Panc1 (cell line): ENCODE data around the gene CD38. TPM values are rescaled to one million over a fixed set of nuclear protein-coding genes. Genes with fewer than 3 reads are reported as not detected.

Experiments
- ATAC-seq: fragments of 200-7000 bp; cut with Tn5 transposase; 2 replicates; pipeline ENCODE4 v1.9.1; 2020; ENCODE audit warnings: mild to moderate bottlenecking, moderate library complexity
- BruUV-seq: library from RNA; stranded (reverse); fragments of 400-500 nt; replicated peaks from 2 replicates; lab custom pipeline; 2021; lab: Mats Ljungman, UMichigan
- CTCF ChIA-PET: fragments of 300-600 bp; sonication (Branson Sonifier 250); formaldehyde crosslinking; loops from one replicate; lab custom pipeline; 2022; ENCODE audit warnings: antibody characterized with exemption; lab: Charles Lee
- POLR2A ChIA-PET: fragments of 300-600 bp; sonication (Branson Sonifier 250); formaldehyde crosslinking; loops from one replicate; lab custom pipeline; 2022; ENCODE audit warnings: antibody characterized with exemption; lab: Charles Lee
- DNase-seq: peaks from one replicate; pipeline ENCODE4 v3.0.0-alpha.2; 2010; ENCODE audit warnings: low read depth, low spot score
- H3K27ac ChIP-seq: 2 replicates; pipeline ENCODE4 v1.5.1; 2011; ENCODE audit warnings: mild to moderate bottlenecking, low read length, inconsistent platforms
- H3K27me3 ChIP-seq: fragments of 200-500 bp; sonication (Bioruptor generic); 2 replicates; pipeline ENCODE4 v1.6.0; 2014; ENCODE audit warnings: low read length, inconsistent platforms; ENCODE audit not compliant: control insufficient read depth, insufficient read depth
- H3K36me3 ChIP-seq: fragments of 200-500 bp; sonication (Bioruptor generic); 2 replicates; pipeline ENCODE4 v1.5.1; 2014; ENCODE audit warnings: inconsistent platforms, mild to moderate bottlenecking, low read length, moderate library complexity; ENCODE audit not compliant: control insufficient read depth, insufficient read depth
- H3K4me1 ChIP-seq: 2 replicates; pipeline ENCODE4 v1.5.1; 2011; ENCODE audit warnings: inconsistent platforms, mild to moderate bottlenecking, low read length, moderate library complexity; ENCODE audit not compliant: control insufficient read depth, insufficient read depth
- H3K4me3 ChIP-seq, 2 experiments: 2 replicates each; pipeline ENCODE4 v1.5.1; 2011 to 2012; ENCODE audit warnings: low read depth in 2 of 2, low read length in 2 of 2, mild to moderate bottlenecking in 2 of 2, inconsistent platforms in 1 of 2, moderate library complexity in 1 of 2
- H3K9me3 ChIP-seq: fragments of 200-500 bp; sonication (Bioruptor generic); 2 replicates; pipeline ENCODE4 v1.5.1; 2014; ENCODE audit warnings: low read depth, mild to moderate bottlenecking, inconsistent platforms, low read length, moderate library complexity; ENCODE audit not compliant: control insufficient read depth, insufficient read depth
- POLR2AphosphoS5 ChIP-seq: IDR thresholded peaks from 2 replicates; pipeline ENCODE4 v1.6.1; 2012; ENCODE audit warnings: mild to moderate bottlenecking, low read depth, low read length, moderate library complexity
- SIN3A ChIP-seq: IDR thresholded peaks from 2 replicates; pipeline ENCODE4 v1.6.1; 2012; ENCODE audit warnings: low read depth, mild to moderate bottlenecking, low read length, moderate library complexity, borderline replicate concordance; ENCODE audit not compliant: insufficient read depth
- TCF7L2 ChIP-seq: IDR thresholded peaks from 2 replicates; pipeline ENCODE4 v1.6.1; 2011; ENCODE audit warnings: mild to moderate bottlenecking, low read depth, low read length, inconsistent platforms
- in situ Hi-C: cut with HindIII; loops from 2 replicates; pipeline ENCODE4 v1.10.0; 2016; ENCODE audit warnings: low sequenced_read_pairs, low pct_unique_long_range_greater_than_20kb
- intact Hi-C: fragments of 100-400 bp; cut with micrococcal nuclease; formaldehyde crosslinking; loops from one replicate; pipeline ENCODE4 v1.10.0; 2022; ENCODE audit not compliant: unreplicated experiment
- total RNA-seq: library from RNA; stranded (reverse); gene quantifications from one replicate; pipeline ENCODE4 v1.2.1, GENCODE V29; 2021; ENCODE audit not compliant: unreplicated experiment
- TF ChIP-seq, protein P1 (sequence below): fragments of 450-650 bp; IDR thresholded peaks from 2 replicates; pipeline ENCODE4 v1.5.1; 2017; ENCODE audit warnings: mild to moderate bottlenecking
- TF ChIP-seq, protein P2 (sequence below), 2 experiments: IDR thresholded peaks; 2 replicates each; pipeline ENCODE4 v1.6.1; 2011 to 2012; ENCODE audit warnings: low read depth in 2 of 2, control low read depth in 1 of 2, low read length in 1 of 2, mild to moderate bottlenecking in 1 of 2, moderate library complexity in 1 of 2; ENCODE audit not compliant: insufficient read depth in 1 of 2

The CD38 gene
- total RNA-seq, 1 experiment from 2014 or later = 0.15 TPM

DNA sequence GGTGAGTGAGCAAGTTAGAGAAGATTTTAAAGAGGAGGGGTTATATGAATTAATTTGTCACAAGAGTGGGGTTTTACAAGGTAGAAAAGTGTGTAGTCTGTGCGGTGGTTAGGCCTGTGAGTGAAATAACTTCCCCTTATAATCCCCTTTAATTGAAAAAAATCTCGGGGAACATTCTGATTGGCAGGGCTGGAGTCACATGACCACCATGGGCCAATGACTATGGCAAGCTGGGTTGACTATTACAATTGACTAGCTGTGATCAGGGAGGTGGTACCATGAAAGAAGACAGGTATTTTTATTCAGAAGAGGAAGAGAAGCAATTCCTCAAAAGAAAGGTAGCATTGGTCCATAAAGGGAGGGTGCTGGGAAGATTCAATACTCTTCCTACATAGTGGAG, 27.0 kb upstream of the CD38 start:
- Histone ChIP-seq H3K9me3 (no peaks in the 10 kb centered on the region), H3K27ac (no peak overlapping the region), H3K4me3 (no peak overlapping the region), H3K36me3 (no peaks in the 10 kb centered on the region), H3K27me3 (no peaks in the 10 kb centered on the region), H3K4me1 (no peaks in the 10 kb centered on the region)
- intact Hi-C loops = no loop called here
- CTCF ChIA-PET = no interaction called here
- TF ChIP-seq, protein P1, sequence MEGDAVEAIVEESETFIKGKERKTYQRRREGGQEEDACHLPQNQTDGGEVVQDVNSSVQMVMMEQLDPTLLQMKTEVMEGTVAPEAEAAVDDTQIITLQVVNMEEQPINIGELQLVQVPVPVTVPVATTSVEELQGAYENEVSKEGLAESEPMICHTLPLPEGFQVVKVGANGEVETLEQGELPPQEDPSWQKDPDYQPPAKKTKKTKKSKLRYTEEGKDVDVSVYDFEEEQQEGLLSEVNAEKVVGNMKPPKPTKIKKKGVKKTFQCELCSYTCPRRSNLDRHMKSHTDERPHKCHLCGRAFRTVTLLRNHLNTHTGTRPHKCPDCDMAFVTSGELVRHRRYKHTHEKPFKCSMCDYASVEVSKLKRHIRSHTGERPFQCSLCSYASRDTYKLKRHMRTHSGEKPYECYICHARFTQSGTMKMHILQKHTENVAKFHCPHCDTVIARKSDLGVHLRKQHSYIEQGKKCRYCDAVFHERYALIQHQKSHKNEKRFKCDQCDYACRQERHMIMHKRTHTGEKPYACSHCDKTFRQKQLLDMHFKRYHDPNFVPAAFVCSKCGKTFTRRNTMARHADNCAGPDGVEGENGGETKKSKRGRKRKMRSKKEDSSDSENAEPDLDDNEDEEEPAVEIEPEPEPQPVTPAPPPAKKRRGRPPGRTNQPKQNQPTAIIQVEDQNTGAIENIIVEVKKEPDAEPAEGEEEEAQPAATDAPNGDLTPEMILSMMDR = no peak
- TF ChIP-seq SIN3A (no peak), POLR2AphosphoS5 (no peak), TCF7L2 (no peak)
- TF ChIP-seq, protein P2, sequence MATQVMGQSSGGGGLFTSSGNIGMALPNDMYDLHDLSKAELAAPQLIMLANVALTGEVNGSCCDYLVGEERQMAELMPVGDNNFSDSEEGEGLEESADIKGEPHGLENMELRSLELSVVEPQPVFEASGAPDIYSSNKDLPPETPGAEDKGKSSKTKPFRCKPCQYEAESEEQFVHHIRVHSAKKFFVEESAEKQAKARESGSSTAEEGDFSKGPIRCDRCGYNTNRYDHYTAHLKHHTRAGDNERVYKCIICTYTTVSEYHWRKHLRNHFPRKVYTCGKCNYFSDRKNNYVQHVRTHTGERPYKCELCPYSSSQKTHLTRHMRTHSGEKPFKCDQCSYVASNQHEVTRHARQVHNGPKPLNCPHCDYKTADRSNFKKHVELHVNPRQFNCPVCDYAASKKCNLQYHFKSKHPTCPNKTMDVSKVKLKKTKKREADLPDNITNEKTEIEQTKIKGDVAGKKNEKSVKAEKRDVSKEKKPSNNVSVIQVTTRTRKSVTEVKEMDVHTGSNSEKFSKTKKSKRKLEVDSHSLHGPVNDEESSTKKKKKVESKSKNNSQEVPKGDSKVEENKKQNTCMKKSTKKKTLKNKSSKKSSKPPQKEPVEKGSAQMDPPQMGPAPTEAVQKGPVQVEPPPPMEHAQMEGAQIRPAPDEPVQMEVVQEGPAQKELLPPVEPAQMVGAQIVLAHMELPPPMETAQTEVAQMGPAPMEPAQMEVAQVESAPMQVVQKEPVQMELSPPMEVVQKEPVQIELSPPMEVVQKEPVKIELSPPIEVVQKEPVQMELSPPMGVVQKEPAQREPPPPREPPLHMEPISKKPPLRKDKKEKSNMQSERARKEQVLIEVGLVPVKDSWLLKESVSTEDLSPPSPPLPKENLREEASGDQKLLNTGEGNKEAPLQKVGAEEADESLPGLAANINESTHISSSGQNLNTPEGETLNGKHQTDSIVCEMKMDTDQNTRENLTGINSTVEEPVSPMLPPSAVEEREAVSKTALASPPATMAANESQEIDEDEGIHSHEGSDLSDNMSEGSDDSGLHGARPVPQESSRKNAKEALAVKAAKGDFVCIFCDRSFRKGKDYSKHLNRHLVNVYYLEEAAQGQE (IDR thresholded peaks at IDR 0.05; ENCODE audit: insufficient read depth in 1 of 2, low read depth in 2 of 2, low read length in 1 of 2) = no peak
- ATAC-seq (no peak), DNase-seq (no peak)
- POLR2A ChIA-PET = no interaction called here
- no TSS peak for BruUV-seq
- in situ Hi-C loops = no loop called here

DNA sequence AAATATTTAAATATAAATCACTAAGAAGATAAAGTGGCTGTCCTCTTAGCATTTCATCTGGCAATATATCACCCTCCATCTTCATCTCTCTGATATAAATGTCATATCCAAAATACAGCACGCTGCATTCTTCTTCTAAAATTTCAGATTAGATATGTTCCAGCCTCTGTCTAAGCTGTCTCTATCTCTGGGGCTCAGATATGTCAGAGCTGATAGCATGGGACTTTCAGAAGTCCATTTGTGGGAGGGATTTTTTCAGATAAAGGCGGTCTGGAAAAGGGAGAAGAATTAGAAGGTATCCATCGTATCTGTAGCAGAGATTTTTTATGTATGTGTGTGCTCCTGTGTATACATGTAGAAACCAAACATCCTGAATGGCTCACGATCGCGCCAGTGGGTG, 25.0 kb upstream of the CD38 start:
- Histone ChIP-seq H3K9me3 (no peaks in the 10 kb centered on the region), H3K27ac (no peak overlapping the region), H3K27me3 (no peaks in the 10 kb centered on the region), H3K4me1 (no peaks in the 10 kb centered on the region), H3K36me3 (no peaks in the 10 kb centered on the region), H3K4me3 (no peak overlapping the region)
- TF ChIP-seq, protein P2 (IDR thresholded peaks at IDR 0.05; ENCODE audit: insufficient read depth in 1 of 2, low read depth in 2 of 2, low read length in 1 of 2) = no peak
- TF ChIP-seq POLR2AphosphoS5 = no peak
- TF ChIP-seq, protein P1 = no peak
- no peak for TF ChIP-seq TCF7L2
- TF ChIP-seq SIN3A = no peak
- no peak for DNase-seq
- intact Hi-C loops (no loop called here), in situ Hi-C loops (no loop called here)
- CTCF ChIA-PET = no interaction called here
- BruUV-seq = no TSS peak
- no peak for ATAC-seq
- POLR2A ChIA-PET = no interaction called here
